ENCODE data around the gene KRTAP23-1. TPM values are rescaled to one million over a fixed set of nuclear protein-coding genes. Genes with fewer than 3 reads are reported as not detected.

KRTAP23-1 gene
- total RNA-seq, 2 experiments from 2014 or later = not detected

GRCh38 chr21:30337276-30337744 lies 11.1 kb downstream of the KRTAP23-1 start, which contains the start of gene KRTAP27-1:
KRTAP27-1 (minus strand) TSS chr21:30337694; CDS start chr21:30337668, 26 bp downstream.
- POLR2A ChIA-PET = no interaction called here

DNA sequence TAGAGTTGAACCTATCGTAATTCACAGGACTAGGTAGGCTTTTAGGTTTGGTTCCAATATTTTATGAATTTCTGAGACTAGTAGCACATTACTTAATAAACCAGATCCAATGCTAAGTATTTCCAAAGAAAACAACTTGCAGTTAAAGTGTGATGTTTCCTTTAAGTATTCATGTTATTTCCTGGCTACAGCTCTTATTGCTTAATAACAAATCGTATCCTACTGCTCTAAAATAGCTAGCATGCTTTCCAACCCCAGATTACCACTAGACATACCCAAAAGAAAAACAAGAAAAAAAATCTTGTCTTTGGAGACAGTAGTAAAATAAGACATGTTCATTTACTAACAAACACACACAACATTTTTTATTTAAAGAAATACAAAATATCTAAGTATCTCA lies 11.8 kb downstream of the KRTAP23-1 start:
- ChIA-PET CTCF (no interaction called here), POLR2A (no interaction called here)
- no peaks in the 10 kb centered on the region for H3K27me3 Mint-ChIP-seq

More at GRCh38 chr21:30337276-30337744, 11.1 kb downstream of the KRTAP23-1 start, which contains the start of gene KRTAP27-1:
- Mint-ChIP-seq H3K4me3 (no peak within 1 kb of the TSS), H3K36me3 (ENCODE audit: low read depth) (no peaks in the 10 kb centered on the region), H3K27ac (no peak within 1 kb of the TSS), H3K27me3 (no peaks in the 10 kb centered on the region), H3K4me1 (no peaks in the 10 kb centered on the region), H3K9me3 (no peaks in the 10 kb centered on the region)
- no peak for DNase-seq
- CTCF ChIA-PET = no interaction called here

DNA sequence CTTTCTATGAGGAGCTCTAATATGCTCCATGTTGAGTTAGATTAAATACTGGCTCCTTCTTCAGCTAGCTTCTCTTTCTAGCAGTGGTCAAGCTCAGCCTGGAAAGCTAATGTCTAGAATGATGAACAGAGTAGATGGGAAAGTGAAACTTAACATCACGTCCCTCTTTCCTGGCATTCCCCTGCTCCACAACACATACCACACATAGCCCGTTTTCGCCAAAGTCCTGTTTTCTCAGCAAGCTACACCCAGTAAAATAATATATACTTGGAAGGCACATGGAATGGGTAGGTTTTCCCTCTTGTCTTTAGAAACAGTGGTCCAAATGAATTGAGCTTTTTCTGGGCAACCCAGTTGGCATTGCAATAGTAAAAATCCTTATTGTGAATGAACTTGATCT lies 14.7 kb downstream of the KRTAP23-1 start:
- ChIA-PET POLR2A (no interaction called here), CTCF (interaction anchor here (0.6 kb wide), 1 partner anchor 1897 kb away, joined by 3 read pairs; no protein-coding TSS in a partner anchor)
- Mint-ChIP-seq H3K36me3 (ENCODE audit: low read depth) (no peaks in the 10 kb centered on the region), H3K9me3 (no peaks in the 10 kb centered on the region), H3K27me3 (no peaks in the 10 kb centered on the region), H3K27ac (no peak overlapping the region), H3K4me3 (no peak overlapping the region), H3K4me1 (no peaks in the 10 kb centered on the region)
- no peak for DNase-seq

More for the DNA sequence above, 11.8 kb downstream of the KRTAP23-1 start:
- Mint-ChIP-seq H3K36me3 (ENCODE audit: low read depth) (no peaks in the 10 kb centered on the region), H3K27ac (no peak overlapping the region), H3K4me1 (no peaks in the 10 kb centered on the region), H3K4me3 (no peak overlapping the region), H3K9me3 (no peaks in the 10 kb centered on the region)
- no peak for DNase-seq

DNA sequence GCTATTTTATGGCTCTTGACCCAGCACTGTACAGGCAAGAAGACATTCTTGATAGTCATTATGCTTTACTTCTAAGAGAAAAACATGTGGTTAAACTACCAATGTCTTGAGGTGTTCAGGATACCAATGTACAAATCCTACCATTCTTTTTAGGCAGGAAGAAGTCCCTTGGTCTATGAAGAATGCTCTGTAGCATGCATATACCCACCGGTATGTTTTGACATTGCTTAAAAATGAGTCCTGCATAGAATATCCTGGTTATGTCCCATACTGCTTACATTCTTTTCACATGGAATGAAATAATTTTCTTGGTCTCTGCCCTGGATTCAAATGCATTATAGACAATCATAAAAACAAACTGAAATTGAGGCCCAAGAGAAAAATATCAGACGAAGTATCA lies 15.7 kb downstream of the KRTAP23-1 start:
- ChIA-PET POLR2A (no interaction called here), CTCF (interaction anchor here (0.6 kb wide), 1 partner anchor 174 kb away, joined by 3 read pairs; no protein-coding TSS in a partner anchor)
- Mint-ChIP-seq H3K4me3 (no peak overlapping the region), H3K27ac (no peak overlapping the region), H3K4me1 (no peaks in the 10 kb centered on the region), H3K27me3 (no peaks in the 10 kb centered on the region), H3K36me3 (ENCODE audit: low read depth) (no peaks in the 10 kb centered on the region), H3K9me3 (no peaks in the 10 kb centered on the region)
- DNase-seq = no peak

DNA sequence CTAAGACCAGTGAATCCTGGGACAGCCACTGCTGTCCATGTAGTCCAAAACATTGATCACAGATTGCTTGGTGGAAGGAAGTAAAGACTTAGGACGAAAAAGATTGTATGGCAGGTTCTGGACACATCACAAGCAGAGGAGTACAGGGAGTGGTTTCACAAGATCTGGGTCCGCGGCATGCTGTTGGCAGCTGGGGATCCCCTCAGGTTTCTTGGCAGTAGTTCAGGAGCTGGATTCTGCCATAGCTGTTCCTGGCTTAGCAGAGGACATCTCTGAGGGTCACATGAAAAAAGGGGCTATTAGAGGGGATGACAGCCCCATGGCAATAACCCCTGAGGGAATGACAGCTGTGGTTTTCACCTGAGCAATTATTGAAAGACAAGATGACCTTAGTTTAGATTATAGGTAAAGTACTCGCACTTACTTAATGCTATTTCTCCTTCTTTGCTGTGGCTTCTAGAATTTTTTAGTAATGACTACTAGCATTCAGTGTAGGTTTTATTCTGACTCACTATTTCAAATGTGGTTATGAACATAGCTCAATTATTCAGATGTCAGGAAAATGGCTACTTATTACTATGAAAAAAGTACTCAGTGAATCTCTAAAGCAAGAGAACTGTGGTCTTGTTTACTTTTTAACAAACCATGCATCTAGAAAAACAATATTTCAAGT lies 19.1 kb downstream of the KRTAP23-1 start:
- Mint-ChIP-seq H3K27ac (no peak overlapping the region), H3K9me3 (no peaks in the 10 kb centered on the region), H3K36me3 (ENCODE audit: low read depth) (no peaks in the 10 kb centered on the region), H3K4me3 (no peak overlapping the region), H3K4me1 (no peaks in the 10 kb centered on the region), H3K27me3 (no peaks in the 10 kb centered on the region)
- ChIA-PET POLR2A (interaction anchor here (0.6 kb wide), 1 partner anchor 12 kb away, joined by 4 read pairs; no protein-coding TSS in a partner anchor), CTCF (no interaction called here)
- no peak for DNase-seq

- no peaks in the 10 kb centered on the region for H3K4me1 Mint-ChIP-seq
- POLR2A ChIA-PET = no interaction called here
- CTCF ChIA-PET = no interaction called here
- H3K36me3 Mint-ChIP-seq (ENCODE audit: low read depth) = no peaks in the 10 kb centered on the region
- H3K9me3 Mint-ChIP-seq = no peaks in the 10 kb centered on the region
- DNase-seq = no peak
- no peaks in the 10 kb centered on the region for H3K27me3 Mint-ChIP-seq
- no peak overlapping the region for H3K4me3 Mint-ChIP-seq
- H3K27ac Mint-ChIP-seq = no peak overlapping the region
Measured at GRCh38 chr21:30326390-30326789, 22.0 kb downstream of the KRTAP23-1 start.

GRCh38 chr21:30320215-30320614 lies 28.2 kb downstream of the KRTAP23-1 start, which contains the start of gene KRTAP26-1:
KRTAP26-1 (minus strand) TSS chr21:30320315; CDS start chr21:30320035, 280 bp downstream.
- Mint-ChIP-seq H3K4me3 (no peak within 1 kb of the TSS), H3K9me3 (no peaks in the 10 kb centered on the region), H3K27me3 (no peaks in the 10 kb centered on the region), H3K36me3 (ENCODE audit: low read depth) (no peaks in the 10 kb centered on the region), H3K27ac (no peak within 1 kb of the TSS), H3K4me1 (no peaks in the 10 kb centered on the region)
- CTCF ChIA-PET = no interaction called here
- POLR2A ChIA-PET = no interaction called here
- no peak for DNase-seq

- POLR2A ChIA-PET = no interaction called here
- CTCF ChIA-PET = no interaction called here
- Mint-ChIP-seq H3K4me1 (no peaks in the 10 kb centered on the region), H3K36me3 (ENCODE audit: low read depth) (no peaks in the 10 kb centered on the region), H3K9me3 (no peaks in the 10 kb centered on the region), H3K4me3 (no peak overlapping the region), H3K27me3 (no peaks in the 10 kb centered on the region), H3K27ac (no peak overlapping the region)
- DNase-seq = no peak
Measured at GRCh38 chr21:30315701-30316100, 32.7 kb downstream of the KRTAP23-1 start.

DNA sequence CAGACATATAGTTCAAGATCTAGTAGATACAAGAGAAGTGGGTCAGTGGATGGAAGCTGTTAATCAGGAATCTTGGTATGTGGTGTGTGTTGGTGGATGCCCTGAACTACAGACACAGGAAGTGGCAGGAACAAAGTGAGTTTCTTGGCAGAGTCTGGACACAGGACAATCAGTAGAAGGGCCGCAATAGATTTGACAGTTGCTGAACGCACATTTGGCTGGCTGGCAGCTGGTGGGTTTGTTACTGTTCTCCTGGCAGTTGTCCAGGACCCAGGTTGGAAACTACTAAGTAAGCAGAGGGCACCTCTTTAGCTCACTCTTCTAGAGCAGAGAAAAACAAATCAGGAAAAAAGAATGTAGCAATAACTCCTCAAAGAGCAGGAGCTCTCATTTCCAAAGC lies 41.5 kb downstream of the KRTAP23-1 start:
- no peak for DNase-seq
- no peak overlapping the region for H3K27ac Mint-ChIP-seq
- H3K27me3 Mint-ChIP-seq = no peaks in the 10 kb centered on the region
- ChIA-PET CTCF (no interaction called here), POLR2A (no interaction called here)
- no peaks in the 10 kb centered on the region for H3K36me3 Mint-ChIP-seq (ENCODE audit: low read depth)
- no peaks in the 10 kb centered on the region for H3K9me3 Mint-ChIP-seq
- H3K4me3 Mint-ChIP-seq = no peak overlapping the region
- H3K4me1 Mint-ChIP-seq = no peaks in the 10 kb centered on the region

DNA sequence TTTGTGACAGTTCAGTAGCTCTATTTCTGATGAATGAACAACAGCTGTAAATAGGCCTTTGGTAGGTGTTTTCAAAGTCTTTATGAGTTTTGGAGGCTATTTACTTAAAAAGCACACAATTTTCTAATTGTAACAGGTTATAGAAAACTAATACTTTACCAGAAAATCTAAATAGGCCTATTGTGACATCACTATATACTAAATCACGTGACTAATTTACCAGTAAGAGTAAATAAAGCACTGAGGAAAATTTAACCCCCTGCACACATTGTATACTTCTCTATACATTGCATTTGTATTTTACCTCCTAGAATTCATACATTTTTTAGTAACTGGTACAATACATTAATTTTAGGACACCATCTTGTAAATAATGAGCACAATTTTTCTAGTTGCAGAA lies 43.3 kb downstream of the KRTAP23-1 start:
- Mint-ChIP-seq H3K4me1 (no peaks in the 10 kb centered on the region), H3K4me3 (no peak overlapping the region), H3K27me3 (no peaks in the 10 kb centered on the region), H3K9me3 (no peaks in the 10 kb centered on the region), H3K27ac (no peak overlapping the region), H3K36me3 (ENCODE audit: low read depth) (no peaks in the 10 kb centered on the region)
- DNase-seq = no peak
- POLR2A ChIA-PET = no interaction called here
- CTCF ChIA-PET = no interaction called here

Small RNAs within 50 kb of the gene (microRNA-seq; reads per million reads assigned to microRNA genes)
- gene MIR4327 (ENCODE audit: borderline microRNAs expressed, borderline replicate concordance) = not detected

Other genes with a start within 250 kb of the KRTAP23-1 start
- gene CLDN17, start 181.8 kb downstream of the KRTAP23-1 start, total RNA-seq = not detected
- not detected for gene CLDN8, start 132.5 kb downstream of the KRTAP23-1 start, total RNA-seq
- not detected for gene KRTAP24-1, start 65.7 kb downstream of the KRTAP23-1 start, total RNA-seq
- not detected for gene KRTAP25-1, start 59.1 kb downstream of the KRTAP23-1 start, total RNA-seq
- gene KRTAP26-1, start 28.3 kb downstream of the KRTAP23-1 start, total RNA-seq = not detected
- not detected for gene KRTAP27-1, start 10.9 kb downstream of the KRTAP23-1 start, total RNA-seq
- gene KRTAP13-2, start 23.7 kb upstream of the KRTAP23-1 start, total RNA-seq = not detected
- gene KRTAP13-1, start 47.4 kb upstream of the KRTAP23-1 start, total RNA-seq = not detected
- gene KRTAP13-3, start 77.3 kb upstream of the KRTAP23-1 start, total RNA-seq = not detected
- gene KRTAP13-4, start 81.6 kb upstream of the KRTAP23-1 start, total RNA-seq = not detected
- not detected for gene KRTAP15-1, start 91.7 kb upstream of the KRTAP23-1 start, total RNA-seq
- gene KRTAP19-1, start 131.8 kb upstream of the KRTAP23-1 start, total RNA-seq = not detected
- gene KRTAP19-2, start 138.8 kb upstream of the KRTAP23-1 start, total RNA-seq = not detected
- gene KRTAP19-3, start 143.4 kb upstream of the KRTAP23-1 start, total RNA-seq = not detected
- not detected for gene KRTAP19-4, start 148.6 kb upstream of the KRTAP23-1 start, total RNA-seq
- gene KRTAP19-5, start 153.5 kb upstream of the KRTAP23-1 start, total RNA-seq = not detected
- gene KRTAP19-6, start 193.3 kb upstream of the KRTAP23-1 start, total RNA-seq = not detected
- not detected for gene KRTAP19-7, start 212.7 kb upstream of the KRTAP23-1 start, total RNA-seq
- not detected for gene KRTAP22-2, start 241.8 kb upstream of the KRTAP23-1 start, total RNA-seq
- gene KRTAP6-3, start 243.8 kb upstream of the KRTAP23-1 start, total RNA-seq = not detected

Data from activated CD4-positive, alpha-beta T cell treated with anti-CD3 and anti-CD28 coated beads, Interleukin-2, amount 10 ng/mL, durations not matched to agents 7 days and 5 days (primary cell).